GM21526 (cell line): ENCODE measurements around the gene SLC22A2.

Experiments
- ATAC-seq: cut with Tn5 transposase; IDR thresholded peaks from one replicate; pipeline ENCODE4 v1.9.1; 2021; ENCODE audit warnings: moderate library complexity; ENCODE audit not compliant: unreplicated experiment, low FRiP score

The SLC22A2 gene

DNA sequence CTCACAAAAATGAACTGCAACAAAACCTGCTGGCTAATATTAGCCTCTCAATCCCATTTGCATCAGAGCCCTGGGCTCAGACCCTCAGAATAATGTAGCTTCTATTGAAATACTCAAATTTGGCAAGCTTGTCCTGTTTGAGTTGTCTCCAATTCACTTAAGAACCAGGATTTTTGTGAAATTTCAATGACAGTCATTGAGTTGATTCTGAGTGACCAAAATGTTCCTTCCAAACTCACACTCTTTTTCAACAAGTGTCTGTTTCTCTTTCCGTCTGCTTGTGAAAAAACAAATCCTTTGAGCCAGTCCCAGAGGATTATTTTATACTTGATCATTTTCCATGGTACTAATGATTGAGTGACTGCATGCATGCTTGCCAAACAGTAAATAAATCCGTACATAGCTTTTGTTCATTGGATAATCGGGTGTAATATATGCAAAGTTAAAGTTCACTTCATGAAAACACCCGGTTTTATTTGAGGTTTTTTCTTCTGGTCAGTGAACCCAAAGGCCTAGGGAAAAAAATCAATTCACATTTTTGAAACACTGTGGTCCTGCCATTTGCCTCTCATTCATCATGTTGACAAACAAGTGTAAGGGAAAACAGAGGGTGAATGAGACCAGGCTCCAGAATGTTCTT lies 16.4 kb upstream of the SLC22A2 start:
- ATAC-seq, result no peak

DNA sequence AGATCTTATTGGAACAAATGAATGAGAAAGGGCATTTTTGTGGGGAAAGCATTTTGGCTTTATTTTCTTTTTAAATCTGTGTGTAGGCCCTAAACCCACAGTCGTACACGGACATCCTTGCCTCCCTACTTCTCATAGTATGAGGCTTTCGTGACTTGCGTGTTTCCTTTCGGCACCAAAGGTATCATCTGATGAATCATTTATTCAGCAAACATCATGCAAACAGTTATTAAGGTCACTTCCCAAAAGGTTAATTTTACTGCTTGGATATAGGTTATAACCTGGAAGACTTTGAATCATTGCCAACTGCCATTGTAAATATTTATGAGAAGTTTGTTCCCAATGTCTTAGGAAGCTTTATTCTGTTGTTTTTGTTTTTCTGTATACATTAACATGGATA lies 15.1 kb upstream of the SLC22A2 start:
- ATAC-seq, result no peak

DNA sequence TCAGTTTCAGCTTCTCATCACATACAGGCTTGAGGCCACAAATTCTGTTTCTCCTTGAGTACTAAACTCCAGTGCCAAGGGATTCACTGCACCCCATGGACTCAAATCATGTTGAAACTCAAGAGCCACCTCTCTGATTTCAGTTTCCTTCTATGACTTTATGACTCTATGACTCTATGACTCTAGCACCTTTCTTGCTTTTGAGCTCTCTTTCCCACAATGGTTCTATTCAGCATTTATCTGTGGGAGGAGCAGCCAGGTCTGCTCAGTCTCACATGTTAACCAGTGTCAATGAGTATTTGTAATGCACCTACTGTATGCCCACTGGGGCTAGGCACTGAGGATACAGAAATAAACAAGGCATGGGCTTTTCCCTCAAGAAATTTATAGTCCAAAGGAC lies 14.6 kb upstream of the SLC22A2 start:
- no peak for ATAC-seq

DNA sequence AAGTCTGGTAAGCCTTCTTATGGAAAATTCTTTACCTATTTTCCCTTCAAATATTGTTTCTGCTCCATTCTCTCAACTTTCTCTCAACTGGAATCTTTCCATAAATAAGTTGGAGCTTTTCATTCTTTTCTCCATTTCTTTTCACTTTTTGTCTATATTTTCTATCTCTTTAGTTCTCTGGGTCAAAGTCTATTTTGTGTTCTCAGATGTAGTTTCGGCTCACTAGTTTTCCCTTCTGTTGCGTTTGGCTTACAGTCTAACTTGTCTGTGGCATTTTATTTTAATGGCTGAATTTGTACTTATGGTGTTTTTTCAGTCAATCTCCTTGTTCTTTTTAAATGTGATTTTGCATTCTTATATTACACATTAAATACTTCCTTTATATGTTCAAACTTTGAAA lies 14.1 kb upstream of the SLC22A2 start:
- ATAC-seq, result no peak

DNA sequence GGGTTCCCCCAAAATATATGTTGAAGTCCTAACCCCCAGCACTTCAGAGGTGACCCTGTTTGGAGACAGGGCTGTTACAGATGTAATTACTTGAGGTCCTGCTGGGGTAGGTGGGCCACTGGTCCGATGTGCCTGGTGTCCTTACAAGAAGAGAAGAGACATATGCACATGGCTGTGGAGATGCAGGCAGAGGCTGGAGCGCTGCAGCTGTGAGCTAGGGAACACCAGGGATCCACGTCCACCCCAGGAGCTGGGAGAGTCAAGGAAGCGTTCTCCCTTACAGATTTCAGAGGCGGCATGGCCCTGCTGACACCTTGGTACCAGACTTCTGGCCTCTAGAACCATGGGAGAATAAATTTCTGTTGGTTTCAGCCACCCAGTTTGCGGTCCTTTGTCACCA lies 11.7 kb upstream of the SLC22A2 start:
- ATAC-seq, result no peak

DNA sequence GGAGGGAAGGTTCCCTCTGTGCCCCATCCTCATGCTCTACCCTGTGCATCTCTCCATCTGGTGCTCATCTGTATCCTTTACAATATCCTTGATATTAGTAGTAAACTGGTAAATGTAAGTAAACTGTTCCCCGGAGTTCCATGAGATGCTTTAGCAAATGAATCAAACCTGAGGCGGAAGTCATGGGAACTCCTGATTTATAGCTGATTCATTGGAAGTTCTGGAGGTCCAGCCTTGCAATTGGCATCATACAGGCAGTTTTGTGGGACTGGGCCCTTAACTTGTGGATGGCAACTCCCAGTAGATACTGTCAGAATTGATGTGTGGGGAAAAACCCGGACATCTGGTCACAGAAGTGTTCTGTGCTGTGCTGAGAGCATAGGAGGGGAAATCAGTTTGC lies 11.2 kb upstream of the SLC22A2 start:
- no peak for ATAC-seq

DNA sequence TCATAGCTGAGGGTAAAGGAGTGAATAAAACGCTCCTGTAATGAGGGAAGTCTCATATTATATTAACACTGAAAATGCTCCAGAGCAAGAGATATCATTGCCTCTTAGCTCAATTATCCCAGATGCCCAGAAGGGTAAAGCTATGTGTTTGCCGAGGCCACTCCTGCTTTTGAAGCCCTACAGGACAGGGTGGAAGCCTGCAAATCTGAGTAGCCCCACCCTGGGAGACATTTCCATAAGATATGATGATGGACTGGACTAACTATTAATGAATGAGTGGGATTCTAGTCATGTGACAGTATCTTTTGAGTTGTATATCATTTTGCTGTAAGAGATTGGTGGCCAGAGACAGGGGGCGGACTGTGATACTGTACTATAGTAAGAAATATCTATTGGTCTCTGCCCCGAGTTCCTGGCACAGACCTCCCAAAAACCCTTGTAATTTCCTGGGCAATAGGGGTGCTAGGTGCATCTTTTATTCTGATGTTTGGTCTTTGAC lies 10.5 kb upstream of the SLC22A2 start:
- no peak for ATAC-seq

DNA sequence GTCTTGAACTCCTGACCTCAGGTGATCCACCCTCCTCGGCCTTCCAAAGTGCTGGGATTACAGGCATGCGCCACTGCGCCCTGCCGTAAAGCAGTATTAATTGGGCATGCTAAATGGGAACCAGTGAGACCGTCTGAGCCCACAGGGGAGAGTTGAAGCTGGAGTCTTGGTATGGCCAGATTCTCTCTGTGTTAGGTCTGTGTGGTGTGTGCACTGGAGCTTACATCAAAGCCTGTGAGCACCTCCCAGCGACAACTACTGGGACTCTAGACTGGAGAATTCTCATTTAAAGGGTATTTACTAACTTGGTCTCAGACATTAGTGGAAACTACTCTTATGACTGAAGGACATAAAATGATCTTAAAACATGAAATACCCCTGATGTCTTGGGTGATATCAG lies 8.5 kb upstream of the SLC22A2 start:
- ATAC-seq, result no peak

DNA sequence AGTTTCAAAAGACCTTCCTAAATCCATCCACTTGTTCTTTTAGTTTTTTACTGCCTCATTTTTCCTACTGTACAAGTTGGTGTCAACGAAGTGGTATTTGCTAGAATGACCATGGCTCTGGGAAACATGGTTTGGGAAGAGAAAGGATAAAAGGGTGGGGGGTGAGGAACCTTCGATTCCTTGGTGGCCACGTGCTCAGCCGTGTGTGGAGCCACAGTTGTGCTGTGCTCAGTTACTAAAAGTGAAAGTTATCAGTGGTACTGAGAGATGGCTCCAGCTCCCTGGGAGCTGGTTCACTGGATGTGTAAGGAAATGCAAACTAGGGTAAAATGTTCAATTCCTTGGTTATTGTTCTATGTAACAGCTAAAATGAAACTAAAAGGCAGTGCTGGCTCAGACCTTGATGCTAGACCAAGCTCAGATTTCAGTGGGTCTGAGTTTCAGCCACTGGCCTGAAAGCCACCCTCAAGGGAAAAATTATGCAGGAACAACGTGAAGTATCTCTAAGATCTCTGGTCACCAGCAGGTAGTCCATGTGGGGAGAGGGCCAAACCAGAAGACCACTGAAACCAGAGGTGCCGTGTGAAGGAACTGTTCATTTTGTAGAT lies 7.4 kb upstream of the SLC22A2 start:
- no peak for ATAC-seq

DNA sequence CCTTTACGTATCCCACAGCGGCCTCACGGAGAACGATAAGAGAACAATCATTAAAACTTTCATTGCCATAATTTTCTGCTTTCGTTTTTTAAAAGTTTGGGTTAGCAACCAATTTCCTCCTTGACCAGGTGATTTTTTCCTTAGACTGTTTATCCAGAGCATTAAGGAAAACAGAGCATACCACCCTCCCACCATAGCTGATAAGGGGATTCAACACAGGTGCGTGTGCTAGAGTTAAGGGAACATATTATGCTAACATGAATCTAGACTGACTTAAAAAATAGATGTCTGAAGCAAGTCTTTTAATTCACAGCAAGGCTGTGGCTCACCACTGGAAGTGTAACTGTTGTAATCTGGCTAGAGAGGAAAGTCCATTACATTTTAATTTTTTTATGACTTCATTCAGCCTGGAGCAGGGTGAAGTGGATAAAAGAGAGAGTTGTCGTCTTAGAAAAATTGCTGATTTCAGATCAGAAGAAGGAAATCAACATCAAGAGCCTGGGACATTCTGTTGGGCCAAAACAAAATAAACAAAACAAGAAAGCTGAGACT lies 5.5 kb upstream of the SLC22A2 start:
- no peak for ATAC-seq

DNA sequence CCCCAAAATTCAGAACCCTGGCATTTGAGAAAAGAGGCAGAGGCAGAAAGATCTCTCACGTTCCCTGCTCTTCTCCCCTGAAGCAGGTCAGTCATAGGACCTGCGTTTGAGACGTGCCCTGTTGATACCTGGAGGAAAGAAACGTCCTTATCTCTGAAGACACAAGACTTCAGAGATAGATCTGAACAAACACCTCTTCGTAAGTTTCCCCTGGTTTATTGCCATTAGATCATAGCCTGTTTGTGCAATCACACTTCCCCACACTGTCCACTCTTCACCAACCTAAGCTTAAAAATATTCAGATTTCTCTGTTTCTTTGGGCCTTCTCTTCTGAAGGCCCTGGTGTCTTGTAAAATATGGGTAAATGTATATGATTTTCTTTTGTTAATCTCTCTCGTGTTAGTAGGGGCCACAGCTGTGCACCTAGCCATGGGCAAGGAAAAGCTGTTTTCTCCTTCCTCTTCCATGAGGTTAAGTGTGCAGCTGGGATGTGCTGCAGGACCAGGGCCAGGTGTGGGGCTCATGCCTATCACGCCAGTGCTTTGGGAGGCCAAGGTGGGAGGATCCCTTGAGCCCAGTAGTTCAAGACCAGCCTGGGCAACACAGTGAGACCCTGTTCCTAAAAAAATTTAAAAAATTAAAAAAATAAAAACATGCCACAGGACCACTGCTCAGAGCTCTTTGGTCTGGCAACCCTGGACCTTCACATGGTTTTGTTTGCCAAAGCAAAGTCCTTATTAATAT lies 4.7 kb upstream of the SLC22A2 start:
- no peak for ATAC-seq

DNA sequence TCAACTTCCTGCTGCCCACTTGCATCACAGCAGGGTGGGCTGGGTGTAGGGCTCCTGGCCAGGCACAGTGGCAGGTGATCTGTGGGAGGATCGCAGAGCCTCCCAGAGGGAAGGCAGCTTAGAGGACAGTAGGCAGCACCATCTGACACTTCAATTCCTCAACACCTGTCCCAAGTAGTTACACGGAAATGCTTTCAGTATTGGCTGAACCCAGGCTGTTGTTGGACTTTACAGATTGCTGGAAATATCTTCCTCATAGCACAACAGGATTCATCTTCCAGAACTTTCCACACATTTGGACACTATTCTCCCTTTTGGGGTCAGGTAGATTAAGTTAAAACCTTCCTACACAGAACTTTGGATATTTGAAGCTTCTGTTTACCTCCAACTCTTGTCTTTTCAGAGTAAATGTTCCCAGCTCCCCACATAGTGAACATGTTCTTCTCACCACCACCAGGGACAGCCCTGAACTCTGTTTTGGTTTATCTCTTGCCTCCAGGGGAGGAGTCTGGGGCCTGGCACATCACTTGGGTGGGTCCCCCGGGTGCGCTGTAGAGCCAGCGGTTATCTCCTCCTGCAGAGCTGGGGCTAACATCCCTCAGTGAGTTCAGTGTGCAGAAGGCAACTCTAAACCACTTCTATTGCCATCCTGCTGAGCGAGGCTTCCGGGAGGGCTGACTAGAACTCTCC lies 3.5 kb upstream of the SLC22A2 start:
- no peak for ATAC-seq

DNA sequence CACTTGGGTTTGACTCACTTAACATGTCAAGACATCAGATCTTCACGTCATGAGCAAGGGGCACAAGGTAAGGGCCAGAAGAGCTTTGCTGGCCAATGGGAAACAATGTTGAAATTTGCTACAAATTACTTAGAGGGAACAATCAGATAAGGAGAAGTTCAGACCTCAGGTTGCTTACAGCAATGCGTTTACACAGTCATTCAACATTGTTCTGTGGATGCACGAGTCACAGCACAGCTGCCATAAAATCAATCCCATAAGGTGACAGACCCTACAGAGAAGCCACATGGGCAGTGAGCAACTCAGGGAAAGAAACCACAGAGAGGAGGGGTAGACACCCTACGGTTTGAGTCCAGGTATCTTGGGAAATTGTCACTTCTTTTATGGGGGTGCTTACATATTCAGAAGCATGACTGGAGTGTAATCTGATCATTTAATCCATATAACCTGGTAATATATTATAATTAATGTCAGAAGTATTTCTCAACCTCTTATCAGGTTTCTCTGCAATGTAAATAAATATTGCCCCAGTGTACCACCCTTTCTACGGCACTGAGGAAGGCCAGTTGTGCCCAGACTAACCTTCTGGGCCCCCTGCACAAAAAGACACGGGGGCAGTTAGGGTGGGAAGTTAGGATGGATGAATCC lies 2.3 kb upstream of the SLC22A2 start:
- ATAC-seq, result no peak

DNA sequence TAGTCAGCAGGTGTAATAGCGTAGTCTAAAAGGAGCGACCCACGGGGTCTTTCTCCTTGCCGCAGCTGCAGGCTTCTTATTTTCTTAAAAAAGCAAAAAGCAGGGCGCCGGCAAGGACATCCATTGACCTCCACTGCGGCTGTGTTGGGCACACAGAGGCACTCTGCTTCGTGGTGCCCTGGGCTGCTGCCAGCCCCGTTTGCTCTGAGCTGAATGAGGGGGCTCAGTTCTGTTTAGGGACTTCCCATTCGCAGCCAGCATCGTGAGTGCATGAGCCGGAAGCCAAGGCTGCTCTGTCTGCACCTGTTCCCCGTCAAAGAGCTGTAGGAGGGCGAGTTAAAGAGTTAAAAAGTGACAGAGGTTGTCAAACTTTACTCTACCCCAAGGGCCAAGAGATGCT lies 1.7 kb upstream of the SLC22A2 start:
- ATAC-seq, result no peak

DNA sequence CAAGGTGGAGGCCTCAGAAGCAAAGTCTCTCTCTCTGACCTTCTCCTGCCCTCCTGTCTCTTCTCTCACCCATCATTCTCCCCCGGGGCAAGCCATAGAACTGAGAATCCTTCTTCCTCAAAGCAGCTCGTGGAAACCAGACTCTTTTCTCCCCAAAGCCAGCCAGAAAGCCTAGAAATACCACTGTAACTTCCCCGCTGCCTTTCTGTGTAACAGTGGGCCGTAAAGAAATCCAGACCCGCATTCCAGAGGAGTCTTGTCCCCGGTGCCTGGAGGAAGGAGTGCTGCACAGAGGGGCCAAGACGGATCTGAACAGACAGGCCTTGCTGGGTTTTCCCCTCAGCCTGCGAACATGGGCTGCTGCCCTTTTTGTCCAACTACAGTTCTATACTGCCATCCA lies 977 bp upstream of the SLC22A2 start:
- no peak for ATAC-seq

DNA sequence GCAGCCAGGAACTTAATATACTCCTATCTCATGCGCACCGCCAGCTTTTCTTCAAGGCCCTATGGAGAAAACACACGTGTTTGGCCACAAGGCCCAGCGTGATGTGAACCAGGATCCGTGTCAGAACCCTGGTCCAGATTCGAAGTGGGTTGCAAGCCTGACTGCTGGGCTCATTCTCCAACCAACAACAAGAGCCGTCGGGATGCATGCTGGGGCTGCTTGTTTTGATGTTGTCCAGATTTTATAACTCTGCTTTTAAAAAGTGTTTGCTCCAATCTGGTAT lies 463 bp upstream of the SLC22A2 start:
- ATAC-seq, result no peak

DNA sequence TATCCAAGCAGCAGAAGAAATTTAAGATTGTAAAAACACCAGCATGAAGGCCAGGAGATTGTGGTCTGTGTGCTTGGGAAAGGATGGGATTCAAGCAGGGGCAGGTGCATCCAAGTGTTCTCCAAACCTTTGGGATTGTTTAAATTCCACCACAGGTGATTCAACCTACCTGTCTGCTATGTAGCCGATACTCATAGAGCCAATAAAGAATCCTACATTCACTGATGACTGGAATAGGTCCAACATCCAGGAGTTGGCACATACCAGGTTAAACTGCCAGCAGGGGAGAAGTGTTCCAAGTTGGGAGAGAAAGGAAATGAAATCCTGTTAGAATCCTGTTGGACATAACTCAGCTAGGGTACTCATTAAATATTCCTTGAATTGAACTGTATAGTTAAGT lies 2.2 kb downstream of the SLC22A2 start:
- no peak for ATAC-seq

DNA sequence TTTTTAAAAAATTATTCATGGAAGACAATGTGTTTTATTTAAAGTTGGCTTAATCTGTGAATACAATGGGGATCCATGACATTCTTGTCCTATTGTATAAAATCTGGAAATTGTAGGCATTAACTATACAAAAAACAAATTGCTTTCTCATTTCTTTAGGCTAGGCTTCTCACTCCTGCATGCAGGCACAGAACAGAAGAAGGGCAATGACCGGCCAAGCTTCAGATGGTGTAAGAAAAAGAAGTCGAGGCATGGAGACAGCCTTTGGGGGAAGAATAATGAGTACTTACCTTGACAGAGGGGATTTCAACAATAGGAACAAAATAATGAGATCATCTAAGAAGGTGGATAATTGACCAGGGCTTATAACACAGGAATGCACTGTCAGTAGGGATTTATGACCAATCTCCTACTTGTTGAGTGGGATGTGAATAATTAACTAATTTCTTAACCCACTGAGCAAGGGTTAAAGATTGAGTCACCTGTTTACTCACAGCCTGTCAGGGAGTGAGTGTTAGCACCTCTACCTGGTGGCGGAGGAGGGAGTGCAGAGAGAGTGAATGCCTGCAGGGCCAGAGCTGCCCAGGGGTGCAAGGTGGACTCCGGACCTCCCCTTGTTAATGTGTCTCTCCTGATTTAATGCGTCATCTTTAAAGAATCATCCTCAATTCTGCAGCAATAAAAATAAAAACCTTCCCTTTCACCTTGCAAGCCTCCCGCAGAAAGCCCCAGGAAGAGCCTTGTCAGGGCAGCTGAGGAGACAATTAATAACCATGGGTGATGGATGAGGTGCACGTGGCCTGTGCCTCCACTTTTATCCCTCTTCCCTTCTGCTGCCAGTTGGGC lies 3.9 kb downstream of the SLC22A2 start:
- ATAC-seq, result no peak

DNA sequence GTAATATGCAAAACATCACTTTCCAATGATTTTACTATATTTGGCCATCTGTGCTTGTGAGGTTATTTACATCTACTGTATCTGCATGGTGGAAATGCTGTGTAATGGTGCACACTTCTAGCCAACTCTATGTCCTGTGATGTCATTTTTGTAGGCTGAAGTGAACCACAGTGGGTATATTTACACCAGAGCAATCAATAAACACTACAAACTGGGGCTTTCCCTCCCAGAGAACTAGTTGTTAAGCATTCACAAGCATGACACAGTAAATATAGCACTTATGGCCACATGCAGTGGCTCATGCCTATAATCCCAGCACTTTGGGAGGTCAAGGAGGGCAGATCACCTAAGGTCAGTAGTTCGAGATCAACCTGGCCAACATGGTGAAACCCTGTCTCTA lies 4.9 kb downstream of the SLC22A2 start:
- ATAC-seq, result no peak

DNA sequence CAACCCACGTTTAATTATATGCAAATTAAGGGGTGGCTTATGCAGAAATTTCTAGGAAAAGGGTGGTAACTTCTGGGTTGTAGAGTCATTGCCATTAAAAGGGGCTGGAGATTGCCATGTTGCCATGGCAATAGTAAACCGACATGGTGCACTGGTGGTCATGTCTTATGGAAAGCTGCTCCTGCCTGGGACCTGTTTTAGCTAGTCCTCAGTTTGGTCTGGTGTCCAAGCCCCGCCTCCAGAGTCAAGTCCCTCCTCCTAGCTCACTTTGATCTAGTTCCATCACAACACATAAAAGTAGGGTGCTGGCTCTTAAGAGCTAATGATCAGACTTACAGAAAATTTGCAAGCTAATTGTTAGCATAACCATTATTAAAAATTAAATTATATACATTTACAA lies 5.3 kb downstream of the SLC22A2 start:
- ATAC-seq, result no peak
